K562 (cell line): Measurements from ENCODE around the gene CHPF.

Experiments used
- ELF1 ChIP-seq: fragments of 200-800 bp; sonication (Bioruptor generic); IDR thresholded peaks from 2 replicates; pipeline ENCODE4 v1.6.1; 2016; ENCODE audit warnings: missing genetic modification characterization, missing compliant biosample characterization
- EZH2 ChIP-seq: IDR thresholded peaks from 2 replicates; pipeline ENCODE4 v1.6.1; 2012; ENCODE audit warnings: low read depth, mild to moderate bottlenecking, inconsistent platforms, low read length, borderline replicate concordance
- POLR2A ChIP-seq: fragments of 450-650 bp; conservative IDR thresholded peaks from 2 replicates; pipeline ENCODE4 v1.6.1; 2016
- TAF1 ChIP-seq: IDR thresholded peaks from 2 replicates; pipeline ENCODE4 v1.6.1; 2011; ENCODE audit warnings: mild to moderate bottlenecking, low read length, moderate library complexity; ENCODE audit not compliant: insufficient read depth, control insufficient read depth, severe bottlenecking; ENCODE audit errors: extremely low read depth
- ZNF318 ChIP-seq, 2 experiments: fragments of 450-650 bp; IDR thresholded peaks; 2 replicates each; pipeline ENCODE4 v1.6.1; 2016; ENCODE audit warnings: mild to moderate bottlenecking in 2 of 2, borderline replicate concordance in 1 of 2, low read depth in 1 of 2, moderate library complexity in 1 of 2
- ZNF584 ChIP-seq: fragments of 200-800 bp; sonication (Bioruptor generic); IDR thresholded peaks from 2 replicates; pipeline ENCODE4 v1.6.1; 2016; ENCODE audit warnings: low read depth, mild to moderate bottlenecking, missing genetic modification characterization, missing compliant biosample characterization
- ZNF639 ChIP-seq, 2 experiments: fragments of 200-800 bp in 1 of 2; sonication (Bioruptor generic) in 1 of 2; sonication (generic) in 1 of 2; formaldehyde crosslinking in 1 of 2; IDR thresholded peaks in 1 of 2; conservative IDR thresholded peaks in 1 of 2; 2 replicates each; pipeline versions ENCODE4 v1.5.0 to v1.6.1; 2016 to 2020; ENCODE audit warnings: missing compliant biosample characterization in 1 of 2, missing genetic modification characterization in 1 of 2, missing genetic modification reagents in 1 of 2
- TF ChIP-seq, protein P1 (sequence below): fragments of 450-650 bp; IDR thresholded peaks from 2 replicates; pipeline ENCODE4 v1.6.1; 2016

- TF ChIP-seq ZNF639 (CRISPR knock-in tag; conservative IDR thresholded peaks at IDR 0.05 in 1 of 2, IDR thresholded peaks at IDR 0.05 in 1 of 2), result no peak
- TF ChIP-seq POLR2A, result no peak
- TF ChIP-seq ELF1 (tag), result no peak
- TF ChIP-seq ZNF318 (IDR thresholded peaks at IDR 0.05; ENCODE audit: borderline replicate concordance in 1 of 2, low read depth in 1 of 2), result no peak
- no peak for TF ChIP-seq EZH2
- no peak for TF ChIP-seq ZNF584 (CRISPR knock-in tag)
- TF ChIP-seq TAF1, result no peak
- TF ChIP-seq, protein P1, sequence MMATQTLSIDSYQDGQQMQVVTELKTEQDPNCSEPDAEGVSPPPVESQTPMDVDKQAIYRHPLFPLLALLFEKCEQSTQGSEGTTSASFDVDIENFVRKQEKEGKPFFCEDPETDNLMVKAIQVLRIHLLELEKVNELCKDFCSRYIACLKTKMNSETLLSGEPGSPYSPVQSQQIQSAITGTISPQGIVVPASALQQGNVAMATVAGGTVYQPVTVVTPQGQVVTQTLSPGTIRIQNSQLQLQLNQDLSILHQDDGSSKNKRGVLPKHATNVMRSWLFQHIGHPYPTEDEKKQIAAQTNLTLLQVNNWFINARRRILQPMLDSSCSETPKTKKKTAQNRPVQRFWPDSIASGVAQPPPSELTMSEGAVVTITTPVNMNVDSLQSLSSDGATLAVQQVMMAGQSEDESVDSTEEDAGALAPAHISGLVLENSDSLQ, result no peak
Measured at GRCh38 chr2:219574484-219575311, 31.1 kb upstream of the CHPF start.
